ENCODE measurements around the gene PDCD1.
"Not testable (repeated sequence)": the region's sequence is repeated elsewhere in the genome, so short reads cannot be mapped to it uniquely, and the experiment has no call there.

PDCD1 gene

GRCh38 chr2:241822264-241822623, 36.5 kb downstream of the PDCD1 start:
- DNase-seq: no peak

GRCh38 chr2:241821460-241822263, 37.0 kb downstream of the PDCD1 start:
- no peak for DNase-seq

GRCh38 chr2:241820625-241821384, 37.9 kb downstream of the PDCD1 start:
- no peak for DNase-seq

GRCh38 chr2:241819947-241820624, 38.6 kb downstream of the PDCD1 start:
- DNase-seq: not testable (repeated sequence)

GRCh38 chr2:241818943-241819270, 39.8 kb downstream of the PDCD1 start:
- no peak for DNase-seq

- no peak for DNase-seq
Measured at GRCh38 chr2:241818229-241818942, 40.3 kb downstream of the PDCD1 start.

- not testable (repeated sequence) for DNase-seq
Measured at GRCh38 chr2:241817821-241818215, 40.9 kb downstream of the PDCD1 start.

- DNase-seq: peak; percentile 31
Measured at GRCh38 chr2:241817126-241817820, 41.4 kb downstream of the PDCD1 start.

- no peak for DNase-seq
Measured at GRCh38 chr2:241816431-241817121, 42.1 kb downstream of the PDCD1 start.

- no peak for DNase-seq
Measured at GRCh38 chr2:241815477-241816430, 42.9 kb downstream of the PDCD1 start.

- no peak for DNase-seq
Measured at GRCh38 chr2:241814643-241815476, 43.8 kb downstream of the PDCD1 start.

GRCh38 chr2:241814393-241814642, 44.4 kb downstream of the PDCD1 start:
- no peak for DNase-seq

- DNase-seq: peak; percentile 59
Measured at GRCh38 chr2:241813644-241814392, 44.9 kb downstream of the PDCD1 start.

GRCh38 chr2:241812730-241813643, 45.7 kb downstream of the PDCD1 start:
- DNase-seq: no peak

- DNase-seq: no peak
Measured at GRCh38 chr2:241811952-241812729, 46.6 kb downstream of the PDCD1 start.

GRCh38 chr2:241811201-241811951, 47.3 kb downstream of the PDCD1 start:
- DNase-seq: no peak
